IMR-90 (cell line): ENCODE measurements around the gene DNAJB2. TPM values are rescaled to one million over a fixed set of nuclear protein-coding genes. Genes with fewer than 3 reads are reported as not detected.
"Not testable (repeated sequence)": the region's sequence is repeated elsewhere in the genome, so short reads cannot be mapped to it uniquely, and the experiment has no call there.

ENCODE experiments used
- ATAC-seq: fragments of 200-7000 bp; cut with Tn5 transposase; 2 replicates; pipeline ENCODE4 v1.9.1; 2020; ENCODE audit warnings: low read depth, mild to moderate bottlenecking, moderate library complexity
- BruUV-seq: library from RNA; stranded (reverse); fragments of 400-500 nt; replicated peaks from 2 replicates; lab custom pipeline; 2021; lab: Mats Ljungman, UMichigan
- CTCF ChIA-PET: fragments of 300-600 bp; formaldehyde crosslinking; extraction: SDS; loops from one replicate; lab custom pipeline; 2021; ENCODE audit warnings: antibody characterized with exemption; lab: Yijun Ruan, JAX
- POLR2A ChIA-PET: fragments of 300-600 bp; sonication (Branson Sonifier 250); formaldehyde crosslinking; loops from one replicate; lab custom pipeline; 2022; ENCODE audit warnings: antibody characterized with exemption; ENCODE audit not compliant: unreplicated experiment; lab: Charles Lee
- DNase-seq: peaks from one replicate; pipeline ENCODE4 v3.0.0; 2013
- H2AFZ ChIP-seq: replicated peaks from 2 replicates; pipeline ENCODE3; 2013; ENCODE audit warnings: low read length, mild to moderate bottlenecking; ENCODE audit not compliant: poor library complexity
- H2AK5ac ChIP-seq: 2 replicates; pipeline ENCODE4 v1.6.1; 2013; ENCODE audit warnings: low read depth, low read length, inconsistent platforms
- H2AK9ac ChIP-seq: replicated peaks from 2 replicates; pipeline ENCODE3; 2013; ENCODE audit warnings: mild to moderate bottlenecking, low read depth, low read length, moderate library complexity; ENCODE audit not compliant: poor library complexity
- H2BK120ac ChIP-seq: 2 replicates; pipeline ENCODE4 v1.6.1; 2013; ENCODE audit warnings: low read depth, low read length, inconsistent platforms
- H2BK15ac ChIP-seq: 3 replicates; pipeline ENCODE4 v1.6.1; 2013; ENCODE audit warnings: low read depth, low read length, inconsistent platforms
- H2BK20ac ChIP-seq: 2 replicates; pipeline ENCODE4 v1.6.1; 2013; ENCODE audit warnings: low read depth, mild to moderate bottlenecking, inconsistent platforms, low read length, moderate library complexity
- H2BK5ac ChIP-seq: 2 replicates; pipeline ENCODE4 v1.6.1; 2013; ENCODE audit warnings: mild to moderate bottlenecking, low read depth, low read length, inconsistent platforms; ENCODE audit not compliant: poor library complexity, severe bottlenecking
- H3K14ac ChIP-seq: replicated peaks from 2 replicates; pipeline ENCODE4 v1.6.1; 2013; ENCODE audit warnings: low read depth, low read length, inconsistent platforms
- H3K18ac ChIP-seq: 2 replicates; pipeline ENCODE4 v1.6.1; 2013; ENCODE audit warnings: low read depth, low read length, control low read depth
- H3K23ac ChIP-seq: 2 replicates; pipeline ENCODE4 v1.6.1; 2013; ENCODE audit warnings: low read depth, low read length, inconsistent platforms
- H3K27ac ChIP-seq: 2 replicates; pipeline ENCODE4 v1.5.1; 2013; ENCODE audit warnings: mild to moderate bottlenecking, control low read depth, low read length; ENCODE audit not compliant: insufficient read depth
- H3K27me3 ChIP-seq: 2 replicates; pipeline ENCODE4 v1.6.1; 2013; ENCODE audit warnings: low read length; ENCODE audit not compliant: control insufficient read depth, insufficient read depth
- H3K36me3 ChIP-seq: 2 replicates; pipeline ENCODE4 v1.6.1; 2013; ENCODE audit warnings: low read length, mixed read lengths; ENCODE audit not compliant: control insufficient read depth, insufficient read depth
- H3K4ac ChIP-seq: 2 replicates; pipeline ENCODE4 v1.6.1; 2013; ENCODE audit warnings: low read depth, low read length, inconsistent platforms
- H3K4me1 ChIP-seq: 2 replicates; pipeline ENCODE4 v1.6.1; 2013; ENCODE audit warnings: low read length, mixed read lengths; ENCODE audit not compliant: control insufficient read depth, insufficient read depth
- H3K4me2 ChIP-seq: 2 replicates; pipeline ENCODE4 v1.6.1; 2013; ENCODE audit warnings: low read depth, mild to moderate bottlenecking, control low read depth, low read length, moderate library complexity
- H3K4me3 ChIP-seq: 2 replicates; pipeline ENCODE4 v1.5.1; 2013; ENCODE audit warnings: low read depth, mild to moderate bottlenecking, control low read depth, low read length, moderate library complexity; ENCODE audit not compliant: insufficient read depth
- H3K56ac ChIP-seq: 2 replicates; pipeline ENCODE4 v1.6.1; 2013; ENCODE audit warnings: low read length, inconsistent platforms; ENCODE audit not compliant: insufficient read depth; ENCODE audit errors: extremely low read depth
- H3K79me1 ChIP-seq, 2 experiments: 2 replicates each; pipeline ENCODE4 v1.6.1; 2013; ENCODE audit warnings: low read length in 2 of 2, inconsistent platforms in 1 of 2, low read depth in 1 of 2
- H3K9ac ChIP-seq: 2 replicates; pipeline ENCODE4 v1.6.1; 2013; ENCODE audit warnings: low read depth, low read length, control low read depth
- H3K9me1 ChIP-seq: 2 replicates; pipeline ENCODE4 v1.6.1; 2013; ENCODE audit warnings: low read length, inconsistent platforms; ENCODE audit not compliant: insufficient read depth
- H3K9me3 ChIP-seq: 2 replicates; pipeline ENCODE4 v1.6.1; 2013; ENCODE audit warnings: low read length; ENCODE audit not compliant: control insufficient read depth, insufficient read depth
- H4K20me1 ChIP-seq: 2 replicates; pipeline ENCODE4 v1.6.1; 2013; ENCODE audit warnings: low read length, inconsistent platforms; ENCODE audit not compliant: insufficient read depth
- H4K5ac ChIP-seq: 2 replicates; pipeline ENCODE4 v1.6.1; 2013; ENCODE audit warnings: mild to moderate bottlenecking, low read depth, low read length, control low read depth
- H4K8ac ChIP-seq, 2 experiments: 2 replicates each; pipeline ENCODE4 v1.6.1; 2013; ENCODE audit warnings: low read depth in 2 of 2, low read length in 2 of 2, control low read depth in 1 of 2, inconsistent platforms in 1 of 2
- H4K91ac ChIP-seq: 2 replicates; pipeline ENCODE4 v1.6.1; 2013; ENCODE audit warnings: low read depth, low read length, inconsistent platforms; ENCODE audit not compliant: insufficient read depth
- WGBS, 2 experiments: methylation state at CpG; one replicate each; pipeline versions ENCODE4 v1.1.5 to v1.1.7; 2013; ENCODE audit warnings: missing lambda C conversion rate in 2 of 2; ENCODE audit not compliant: insufficient read length in 1 of 2; ENCODE audit errors: extremely low coverage in 2 of 2; 5-methylcytosine and 5-hydroxymethylcytosine counted together
- dilution Hi-C: fragments of 300-500 bp; cut with HindIII; formaldehyde crosslinking; loops from one replicate; pipeline ENCODE4 v1.14.3; 2018; ENCODE audit warnings: low sequenced_read_pairs; ENCODE audit not compliant: unreplicated experiment
- in situ Hi-C: fragments of 300-500 bp; cut with MboI; formaldehyde crosslinking; loops from 3 replicates; pipeline ENCODE4 v1.14.3; 2019; ENCODE audit warnings: low sequenced_read_pairs, inconsistent platforms, mixed read lengths
- intact Hi-C: fragments of 100-400 bp; cut with micrococcal nuclease; formaldehyde crosslinking; loops from 2 replicates; pipeline ENCODE4 v1.10.0; 2022
- polyA plus RNA-seq, 3 experiments: library from polyadenylated mRNA; depleted of rRNA; stranded (reverse); fragments of >200 nt; gene quantifications; 2 replicates each; pipeline ENCODE4 v1.2.3, GENCODE V29; 2012; ENCODE audit warnings: low replicate concordance in 1 of 3
- total RNA-seq: library from RNA; depleted of rRNA; stranded (reverse); fragments of >200 nt; gene quantifications from 2 replicates; pipeline ENCODE4 v1.2.3, GENCODE V29; 2012

The DNAJB2 gene
- total and polyA plus RNA-seq, 2 of the 4 experiments (the other 2 are of a cell fraction): 30.6 to 45.8 TPM

GRCh38 chr2:219287116-219287440, 7.9 kb downstream of the DNAJB2 start:
- H3K14ac ChIP-seq, H4K5ac ChIP-seq, H4K8ac ChIP-seq, dilution Hi-C loops, H3K9ac ChIP-seq, H2BK20ac ChIP-seq, H3K18ac ChIP-seq, H2AK9ac ChIP-seq, POLR2A ChIA-PET, H3K9me3 ChIP-seq, H3K56ac ChIP-seq, H3K27ac ChIP-seq, H3K4ac ChIP-seq, H3K4me2 ChIP-seq, DNase-seq, H3K79me1 ChIP-seq, intact Hi-C loops, BruUV-seq, H2BK15ac ChIP-seq, in situ Hi-C loops, CTCF ChIA-PET, H3K23ac ChIP-seq, H2BK120ac ChIP-seq, H3K4me3 ChIP-seq, ATAC-seq, H2AFZ ChIP-seq, H2AK5ac ChIP-seq, H4K91ac ChIP-seq, H3K27me3 ChIP-seq: not testable (repeated sequence)
- Histone ChIP-seq H3K4me1 (peaks cover 14% of the 10 kb centered on the region), H4K20me1 (peaks cover 10% of the 10 kb centered on the region; the same call in 1 of the 2 replicates), H2BK5ac (peak overlapping the region; percentile 7), H3K9me1 (peaks cover 11% of the 10 kb centered on the region; the same call in 1 of the 2 replicates), H3K36me3 (peaks cover 42% of the 10 kb centered on the region)
- 86% methylated on average over 1 of the region's 6 CpGs; no CpG with 5 or more reads in 1 of the 2 experiments for WGBS, 2 experiments
